ENCODE data around the gene POLR3E.

DNA sequence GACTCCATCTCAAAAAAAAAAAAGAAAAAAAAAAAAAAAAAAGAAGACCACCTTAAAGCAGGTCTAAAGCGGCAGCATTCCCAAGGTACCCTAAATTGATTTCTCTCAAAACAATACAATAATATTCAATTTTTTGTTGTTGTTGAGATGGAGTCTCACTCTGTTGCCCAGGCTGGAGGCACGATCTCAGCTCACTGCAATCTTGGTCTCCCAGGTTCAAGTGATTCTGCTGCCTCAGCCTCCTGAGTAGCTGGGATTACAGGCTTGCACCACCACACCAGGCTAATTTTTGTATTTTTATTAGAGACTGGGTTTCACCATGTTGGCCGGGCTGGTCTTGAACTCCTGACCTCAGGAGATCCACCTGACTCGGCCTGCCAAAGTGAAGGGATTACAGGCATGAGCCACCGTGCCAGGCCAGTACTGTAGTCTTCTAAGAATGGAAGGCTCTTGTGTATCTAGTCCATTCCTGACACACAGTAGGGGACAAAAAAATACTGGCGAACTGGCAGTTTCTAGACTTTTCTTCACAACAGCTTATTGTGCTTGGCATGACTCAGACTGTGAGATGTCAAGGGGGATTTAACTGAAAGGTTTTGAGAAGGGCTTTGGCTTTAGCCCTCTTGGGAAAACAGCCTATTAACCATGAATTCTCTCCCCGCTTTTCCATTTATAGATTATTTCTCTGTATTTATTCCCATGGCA, 59.9 kb downstream of the POLR3E start:
- no peak for TF ChIP-seq EZH2 (IDR thresholded peaks at IDR 0.05; ENCODE audit: borderline replicate concordance, low read depth, low read length, poor library complexity, severe bottlenecking)
- no peak for TF ChIP-seq CTCF (conservative IDR thresholded peaks at IDR 0.05; ENCODE audit: low read depth, low read length)

Data from A673 (cell line).